Measurements from ENCODE around the gene CFAP73.
A peak's percentile ranks its signal among the peaks of the same experiment; 100 is the strongest.

CFAP73 gene

GRCh38 chr12:113167868-113168267, 18.3 kb downstream of the CFAP73 start:
- no peak for DNase-seq

GRCh38 chr12:113169697-113170096, 20.2 kb downstream of the CFAP73 start:
- DNase-seq: no peak

DNA sequence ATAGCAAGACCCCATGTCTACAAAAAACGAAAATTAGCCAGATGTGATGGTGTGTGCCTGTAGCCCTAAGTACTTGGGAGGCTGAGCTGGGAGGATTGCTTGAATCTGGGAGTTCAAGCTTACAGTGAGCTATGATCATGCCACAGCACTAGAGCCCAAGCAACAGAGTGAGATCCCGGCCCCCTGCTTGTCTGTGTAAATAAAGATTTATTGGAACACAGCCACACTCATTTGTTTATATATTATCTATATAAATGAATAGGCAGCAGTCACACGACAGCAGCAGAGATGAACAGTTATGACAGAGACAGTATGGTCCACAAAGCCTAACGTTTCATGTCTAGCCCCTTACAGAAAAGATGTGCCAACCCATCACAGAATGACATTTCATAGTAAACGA, 20.9 kb downstream of the CFAP73 start:
- DNase-seq: no peak

- no peak for DNase-seq
These were observed 21.4 kb downstream of the CFAP73 start for GRCh38 chr12:113170926-113171325.

- DNase-seq: no peak
These were observed 22.0 kb downstream of the CFAP73 start for GRCh38 chr12:113171543-113171942.

DNA sequence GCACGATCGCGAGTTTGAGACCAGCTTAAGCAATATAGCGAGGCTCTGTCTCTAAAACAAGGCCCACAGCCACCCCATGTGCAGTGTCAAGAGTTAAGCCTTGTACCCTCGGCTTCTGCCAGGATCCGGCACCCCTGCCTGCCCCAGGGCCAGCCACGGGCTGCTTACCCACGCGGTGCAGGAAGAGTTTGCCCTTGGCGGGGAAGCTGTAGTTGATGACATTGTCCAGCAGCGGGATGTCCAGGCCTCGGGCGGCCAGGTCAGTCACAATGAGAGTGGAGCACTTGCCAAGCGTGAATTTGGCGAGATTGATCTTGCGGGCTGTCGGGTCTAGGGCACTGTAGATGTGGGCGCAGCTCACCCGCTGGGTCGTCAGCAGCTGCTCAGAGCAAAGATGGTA, 22.7 kb downstream of the CFAP73 start:
- no peak for DNase-seq

DNA sequence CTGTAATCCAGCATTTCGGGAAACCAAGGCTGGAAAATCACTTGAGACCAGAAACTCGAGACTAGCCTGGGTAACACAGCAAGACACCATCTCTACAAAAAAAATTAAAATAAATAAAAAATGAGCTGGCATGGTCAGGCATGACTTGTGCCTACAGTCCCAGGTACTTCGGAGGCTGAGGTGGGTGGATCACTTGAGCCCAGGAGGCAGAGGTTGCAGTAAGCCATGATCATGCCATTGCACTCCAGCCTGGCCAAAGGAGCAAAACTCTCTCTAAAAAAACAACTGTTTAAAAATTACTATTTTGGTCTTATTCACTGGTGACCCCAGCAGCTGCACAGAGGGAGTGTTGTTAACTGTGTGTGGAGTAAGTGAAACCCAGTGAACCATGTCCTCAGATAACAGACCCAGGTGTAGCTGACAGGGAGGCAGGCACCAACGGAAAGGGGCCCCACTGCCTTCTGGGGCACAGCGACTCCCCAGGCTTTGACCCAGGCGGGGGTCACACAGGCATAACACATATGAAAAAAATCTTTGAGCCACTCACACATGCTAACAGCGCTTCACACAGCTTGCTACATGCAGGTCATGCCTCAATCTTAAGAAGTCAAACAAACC, 23.7 kb downstream of the CFAP73 start:
- DNase-seq: no peak

DNA sequence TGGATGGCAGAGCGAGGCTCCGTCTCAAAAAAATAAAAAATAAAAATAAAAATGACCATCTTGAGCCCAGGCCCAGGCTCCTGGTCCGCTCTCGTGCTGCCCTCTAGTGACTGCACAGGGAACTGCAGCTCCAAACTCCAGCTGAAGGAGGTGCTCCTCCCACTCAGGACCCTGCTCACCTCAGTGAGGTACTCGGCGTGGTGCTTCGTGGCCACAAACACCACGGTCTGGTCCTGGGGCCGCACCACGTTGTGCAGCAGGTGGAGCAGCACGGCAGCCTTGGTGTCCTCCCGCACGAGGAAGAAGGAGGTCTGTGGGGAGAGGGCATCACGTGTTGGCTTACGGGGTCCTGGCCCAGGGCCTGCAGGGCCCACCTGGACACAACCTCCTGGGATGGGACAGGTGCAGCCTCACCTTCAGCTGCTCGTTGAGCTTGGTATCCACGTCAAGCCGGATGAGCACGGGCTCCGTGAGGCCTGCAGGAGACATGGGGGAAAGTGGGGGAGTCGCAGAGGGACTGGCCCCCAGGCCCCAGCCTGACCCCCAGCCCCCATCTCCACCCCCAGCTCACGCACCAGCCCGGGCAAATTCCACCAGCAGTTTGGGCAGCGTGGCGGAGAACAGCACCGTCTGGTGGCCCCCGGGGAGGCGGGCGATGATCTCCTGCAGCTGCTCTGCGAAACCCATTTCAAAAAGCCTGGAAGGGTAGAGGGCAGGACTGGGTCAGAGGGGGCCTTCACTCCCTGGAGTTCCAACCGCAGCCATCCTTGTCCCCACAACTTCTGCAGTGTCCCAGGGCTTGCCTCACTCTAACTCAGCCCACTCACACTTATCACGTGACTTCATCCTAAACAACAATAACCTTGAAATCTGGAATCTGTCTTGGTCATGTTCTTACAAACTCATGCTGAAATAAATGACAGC, 25.2 kb downstream of the CFAP73 start:
- DNase-seq: peak; percentile 68 to 80

- DNase-seq: no peak
These were observed 29.5 kb downstream of the CFAP73 start for GRCh38 chr12:113179023-113179422.

GRCh38 chr12:113180333-113180732, 30.8 kb downstream of the CFAP73 start:
- no peak for DNase-seq

GRCh38 chr12:113181975-113182374, 32.5 kb downstream of the CFAP73 start:
- DNase-seq: no peak

DNA sequence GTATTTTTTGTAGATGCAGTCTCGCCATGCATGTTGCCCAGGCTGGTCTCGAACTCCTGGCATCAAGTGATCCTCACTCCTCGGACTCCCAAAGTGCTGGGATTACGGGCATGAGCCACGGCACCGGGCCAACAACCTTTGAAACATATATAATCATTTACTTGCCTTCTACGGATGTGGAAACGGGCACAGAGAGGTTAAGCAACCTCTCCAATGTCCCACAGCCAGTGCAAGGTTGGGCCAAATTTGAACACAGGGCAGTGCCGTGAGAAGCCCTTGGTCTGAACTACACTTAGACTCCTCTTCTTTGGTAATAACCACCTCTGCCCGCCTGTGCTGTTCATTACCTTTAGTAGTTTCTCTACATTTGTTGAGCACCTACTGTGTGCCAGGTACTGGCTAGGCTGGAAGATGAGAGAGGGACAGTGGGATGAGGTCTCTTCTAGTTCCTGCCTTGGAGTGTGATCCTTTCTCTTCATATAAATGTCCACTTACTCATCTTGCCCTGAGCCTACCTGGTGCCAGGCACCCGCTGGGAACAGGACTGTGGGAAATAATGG, 33.6 kb downstream of the CFAP73 start:
- no peak for DNase-seq

DNA sequence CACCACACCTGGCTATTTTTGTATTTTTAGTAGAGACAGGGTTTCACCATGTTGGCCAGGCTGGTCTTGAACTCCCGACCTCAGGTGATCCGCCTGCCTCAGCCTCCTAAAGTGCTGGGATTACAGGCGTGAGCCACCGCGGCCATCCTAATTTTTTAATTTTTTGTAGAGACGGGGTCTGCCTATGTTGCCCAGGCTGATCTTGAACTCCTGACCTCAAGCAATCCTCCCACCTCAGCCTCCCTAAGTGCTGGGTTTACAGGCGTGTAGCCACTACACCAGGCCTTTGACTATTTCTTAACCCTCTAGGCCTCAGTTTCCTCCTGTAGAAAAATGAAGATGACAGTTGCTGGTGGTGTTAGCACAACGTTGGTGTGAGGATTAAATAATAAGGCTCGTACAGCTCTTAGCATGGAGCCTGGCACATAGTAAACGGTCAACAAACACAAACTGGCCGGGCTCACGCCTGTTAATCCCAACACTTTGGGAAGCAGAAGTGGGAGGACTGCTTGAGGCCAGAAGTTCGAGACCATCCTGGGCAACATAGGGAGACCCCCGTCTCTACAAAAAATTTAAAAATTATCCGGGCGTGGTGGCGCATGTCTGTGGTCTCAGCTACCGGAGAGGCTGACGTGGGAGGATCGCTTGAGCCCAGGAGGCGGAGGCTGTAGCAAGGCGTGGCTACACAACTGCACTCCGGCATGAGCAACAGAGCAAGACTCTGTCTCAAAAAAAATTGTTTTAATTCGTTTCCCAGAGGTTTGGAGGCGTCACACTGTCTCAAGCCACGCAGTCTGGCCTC, 34.8 kb downstream of the CFAP73 start:
- DNase-seq: no peak

GRCh38 chr12:113184900-113185179, 35.3 kb downstream of the CFAP73 start:
- DNase-seq: peak; percentile 87 to 91

DNA sequence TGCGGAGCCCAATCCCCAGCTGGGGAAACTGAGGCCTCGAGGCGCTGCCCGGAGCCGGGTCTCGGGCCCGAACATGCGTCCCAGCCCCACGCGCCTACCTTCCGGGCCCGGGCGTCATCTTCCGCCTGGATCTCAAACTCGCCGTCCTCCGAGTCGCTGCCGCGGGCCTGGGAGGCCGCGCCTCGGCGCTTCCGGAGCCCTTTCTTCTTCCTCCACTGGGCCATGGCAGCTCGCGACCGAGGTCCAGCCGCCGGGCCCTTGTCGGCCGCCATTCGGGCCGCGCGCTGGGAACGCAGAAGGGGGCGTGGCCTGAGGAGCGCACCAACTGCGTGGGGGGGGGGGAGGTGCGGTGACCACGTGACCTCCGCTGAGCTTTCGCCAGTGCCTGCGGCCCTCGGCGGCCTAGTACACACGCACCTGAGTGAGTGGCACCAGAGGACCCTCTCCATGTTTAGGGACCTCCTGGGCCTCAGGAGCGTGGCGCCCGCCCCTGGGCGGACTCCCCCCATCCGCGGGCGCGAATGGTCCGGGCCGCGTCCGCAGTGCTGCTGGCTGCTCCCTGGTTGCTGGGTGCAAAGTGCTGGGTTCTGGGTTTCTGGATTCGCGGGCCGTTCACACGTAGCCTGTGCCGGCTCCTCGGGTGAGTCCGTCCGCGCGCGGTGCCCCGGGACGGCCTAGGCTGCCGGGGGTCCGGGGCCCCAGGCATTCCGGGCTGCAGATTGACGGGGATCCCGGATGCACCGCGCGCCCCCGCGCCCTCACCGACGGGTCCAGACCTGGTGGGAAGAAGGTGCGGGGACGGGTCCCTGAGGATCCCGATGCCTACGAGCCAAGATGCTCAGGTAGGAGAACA, 35.9 kb downstream of the CFAP73 start, which contains the start of the genes DDX54 and RITA1:
DDX54 (minus strand) TSS at position 299 of the 853 bp plus-strand sequence; CDS start at position 272, 27 bp downstream.
RITA1 (plus strand) TSS at position 542 of the 853 bp plus-strand sequence. CDS start 1,026 bp downstream, outside the sequence.
- peak; percentile 65 to 84 for DNase-seq

DNA sequence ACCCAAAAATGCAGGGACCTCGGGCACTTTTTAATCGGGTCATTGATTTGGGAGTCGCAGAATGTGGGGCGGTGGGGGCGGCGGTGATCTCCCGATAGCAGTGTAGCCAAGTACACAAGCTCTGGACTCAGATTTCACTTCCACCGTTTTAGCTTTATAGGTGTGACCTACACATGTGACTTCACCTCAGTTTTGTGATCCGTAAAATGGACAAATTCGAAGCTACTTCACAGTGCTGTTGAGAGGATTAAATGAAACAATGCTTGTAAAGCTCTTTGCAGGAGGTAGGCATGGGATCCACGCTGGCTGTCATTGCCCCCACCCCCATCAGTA, 36.5 kb downstream of the CFAP73 start:
- DNase-seq: no peak

DNA sequence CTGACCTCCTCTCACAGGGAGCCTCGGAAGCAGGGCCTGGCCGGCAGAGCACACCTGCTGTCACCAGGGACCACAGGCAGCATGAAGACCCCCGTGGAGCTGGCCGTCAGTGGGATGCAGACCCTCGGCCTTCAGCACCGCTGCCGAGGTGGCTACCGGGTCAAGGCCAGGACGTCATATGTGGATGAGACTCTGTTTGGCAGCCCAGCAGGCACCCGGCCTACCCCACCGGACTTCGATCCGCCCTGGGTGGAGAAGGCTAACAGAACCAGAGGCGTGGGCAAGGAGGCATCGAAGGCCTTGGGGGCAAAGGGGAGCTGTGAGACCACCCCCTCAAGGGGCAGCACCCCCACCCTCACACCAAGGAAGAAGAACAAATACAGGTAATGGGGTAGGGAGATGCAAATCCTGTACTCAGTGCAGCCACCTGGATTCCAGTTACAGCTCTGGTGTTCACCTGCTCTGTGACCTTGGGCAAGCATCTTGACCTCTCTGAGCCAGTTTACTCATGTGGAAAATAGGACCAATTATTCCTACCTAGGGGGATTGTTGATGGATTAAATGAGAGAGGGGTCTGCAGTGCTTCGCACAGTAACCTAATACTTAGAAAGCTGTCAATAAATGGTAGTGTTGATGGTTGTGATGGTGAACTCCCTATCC, 37.3 kb downstream of the CFAP73 start:
- DNase-seq: no peak

DNA sequence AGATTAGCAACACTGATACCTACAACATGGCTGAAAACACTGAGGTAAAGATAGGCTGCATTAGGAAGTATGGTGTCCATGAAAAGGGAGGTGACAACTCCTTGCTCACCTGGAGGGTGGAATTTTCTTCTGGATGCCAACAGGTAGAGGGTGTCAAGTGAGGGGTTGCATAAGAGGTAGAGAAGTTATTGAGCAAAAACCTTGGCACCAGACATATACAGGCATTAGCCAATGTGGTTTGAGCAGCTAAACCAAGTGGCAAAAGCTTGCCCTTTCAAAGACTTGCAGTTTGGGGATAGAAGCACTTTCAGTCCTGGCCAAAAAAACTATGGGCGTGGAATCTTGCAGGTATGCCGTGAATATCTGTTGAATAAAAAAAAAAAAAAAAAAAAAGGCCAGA, 39.8 kb downstream of the CFAP73 start:
- no peak for DNase-seq

DNA sequence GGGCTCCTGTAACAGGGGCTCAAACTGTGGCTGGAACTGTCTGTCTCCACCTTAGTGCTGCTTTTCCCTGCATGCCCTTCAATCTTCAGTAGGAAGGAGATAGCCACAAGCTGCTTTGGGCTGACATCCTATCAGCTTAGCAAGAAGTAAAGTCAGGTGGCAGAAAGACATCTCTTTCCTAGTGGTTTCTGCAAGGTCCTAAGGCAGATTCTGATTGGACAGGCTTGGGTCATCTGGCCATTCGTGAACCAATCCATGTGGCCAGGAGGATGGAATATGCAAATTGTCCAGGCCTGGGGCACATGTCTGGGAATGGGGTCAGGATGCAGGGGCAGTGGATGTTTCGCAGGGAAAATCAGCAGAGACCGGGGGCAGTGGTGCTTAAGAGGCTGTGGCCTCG, 41.2 kb downstream of the CFAP73 start:
- DNase-seq: no peak

- DNase-seq: no peak
These were observed 41.7 kb downstream of the CFAP73 start for GRCh38 chr12:113191227-113191626.

GRCh38 chr12:113194971-113195391, 45.5 kb downstream of the CFAP73 start:
- no peak for DNase-seq

GRCh38 chr12:113195598-113195997, 46.1 kb downstream of the CFAP73 start:
- DNase-seq: no peak
